Transverse colon (tissue), 3 donors: ENCODE measurements around the gene GSC.

Source experiments
- CTCF ChIP-seq, 5 experiments: fragments of 200-600 bp in 3 of 5; fragments of 450-650 bp in 2 of 5; sonication (generic) in 3 of 5; IDR thresholded peaks; 1 replicate in 2 of 5; 2 replicates in 3 of 5; pipeline ENCODE4 v1.5.1; 2016 to 2017; ENCODE audit warnings: antibody characterized with exemption in 5 of 5, inconsistent platforms in 3 of 5, mild to moderate bottlenecking in 2 of 5, moderate library complexity in 1 of 5
- EP300 ChIP-seq: sonication (generic); formaldehyde crosslinking; IDR thresholded peaks from one replicate; pipeline ENCODE4 v1.6.1; 2017; ENCODE audit warnings: antibody characterized with exemption, low read depth

- no peak for TF ChIP-seq CTCF (IDR thresholded peaks at IDR 0.05)
- no peak for TF ChIP-seq EP300
Measured at GRCh38 chr14:94796278-94796677, 26.4 kb upstream of the GSC start.
